Vagina (tissue), 2 donors: ENCODE data around the gene PIGN. TPM values are rescaled to one million over a fixed set of nuclear protein-coding genes. Genes with fewer than 3 reads are reported as not detected.

ENCODE experiments used
- DNase-seq, 2 donors: peaks; one replicate each; pipeline ENCODE4 v3.0.0-alpha.2; 2017; ENCODE audit errors: extremely low spot score in 2 of 2
- H3K27ac ChIP-seq: fragments of 200-600 bp; sonication (generic); one replicate; pipeline ENCODE4 v1.5.1; 2019
- H3K27me3 ChIP-seq: fragments of 200-600 bp; sonication (generic); one replicate; pipeline ENCODE4 v1.5.1; 2019
- H3K36me3 ChIP-seq, 2 donors: fragments of 200-600 bp; sonication (generic); one replicate each; pipeline ENCODE4 v1.5.1; 2017 to 2019
- H3K4me1 ChIP-seq: fragments of 200-600 bp; sonication (generic); one replicate; pipeline ENCODE4 v1.5.1; 2019
- H3K4me3 ChIP-seq, 2 donors: fragments of 200-600 bp; sonication (generic); 1 replicate in 1 of 2; 2 replicates in 1 of 2; pipeline ENCODE4 v1.5.1; 2016 to 2019
- H3K9me3 ChIP-seq: fragments of 200-600 bp; sonication (generic); one replicate; pipeline ENCODE4 v1.5.1; 2019
- CTCF ChIP-seq, 3 experiments: fragments of 450-650 bp in 2 of 3; fragments of 200-600 bp in 1 of 3; sonication (generic) in 1 of 3; IDR thresholded peaks; one replicate each; pipeline ENCODE4 v1.5.1; 2017 to 2019; ENCODE audit warnings: antibody characterized with exemption in 3 of 3, mild to moderate bottlenecking in 2 of 3, moderate library complexity in 2 of 3
- POLR2A ChIP-seq, 2 donors: fragments of 450-650 bp; IDR thresholded peaks; one replicate each; pipeline ENCODE4 v1.6.1; 2017; ENCODE audit warnings: antibody characterized with exemption in 2 of 2, mild to moderate bottlenecking in 2 of 2, moderate library complexity in 2 of 2
- POLR2AphosphoS5 ChIP-seq, 2 donors: sonication (generic); formaldehyde crosslinking; IDR thresholded peaks; one replicate each; pipeline ENCODE4 v1.9.0; 2017; ENCODE audit warnings: antibody characterized with exemption in 2 of 2, mild to moderate bottlenecking in 2 of 2, low read depth in 1 of 2; ENCODE audit not compliant: insufficient read depth in 1 of 2
- intact Hi-C: fragments of 100-400 bp; cut with DNase I; formaldehyde crosslinking; loops from one replicate; pipeline ENCODE4 v1.15.1; 2023
- total RNA-seq: library from RNA; depleted of rRNA; stranded (reverse); fragments of >200 nt; gene quantifications from one replicate; pipeline ENCODE4 v1.2.3, GENCODE V29; 2016

PIGN gene
- total RNA-seq, 1 donor from 2014 or later, result 34.4 TPM

GRCh38 chr18:62097698-62098097, 89.2 kb downstream of the PIGN start:
- H3K4me3 ChIP-seq, result no peak overlapping the region
- no peaks in the 10 kb centered on the region for H3K4me1 ChIP-seq
- H3K9me3 ChIP-seq, result no peaks in the 10 kb centered on the region
- H3K27ac ChIP-seq, result no peak overlapping the region
- no peak for TF ChIP-seq POLR2A (IDR thresholded peaks at IDR 0.05)
- no peak for TF ChIP-seq CTCF (IDR thresholded peaks at IDR 0.05)
- TF ChIP-seq POLR2AphosphoS5 (IDR thresholded peaks at IDR 0.05; ENCODE audit: insufficient read depth in 1 of 2, low read depth in 1 of 2), result no peak
- H3K36me3 ChIP-seq, result peaks cover 0 to 16% of the 10 kb centered on the region in 2 donors
- no peak for DNase-seq
- H3K27me3 ChIP-seq, result no peaks in the 10 kb centered on the region
- intact Hi-C loops, result no loop called here

GRCh38 chr18:62091487-62092120, 95.3 kb downstream of the PIGN start:
- DNase-seq, result no peak
- intact Hi-C loops, result no loop called here
- no peaks in the 10 kb centered on the region for H3K4me1 ChIP-seq
- no peaks in the 10 kb centered on the region for H3K27me3 ChIP-seq
- H3K4me3 ChIP-seq, result no peak overlapping the region
- TF ChIP-seq POLR2A (IDR thresholded peaks at IDR 0.05) (no peak), POLR2AphosphoS5 (IDR thresholded peaks at IDR 0.05; ENCODE audit: insufficient read depth in 1 of 2, low read depth in 1 of 2) (no peak), CTCF (IDR thresholded peaks at IDR 0.05) (no peak)
- no peak overlapping the region for H3K27ac ChIP-seq
- H3K9me3 ChIP-seq, result no peaks in the 10 kb centered on the region
- peaks cover 0 to 16% of the 10 kb centered on the region in 2 donors for H3K36me3 ChIP-seq

- Histone ChIP-seq H3K36me3 (peaks cover 0 to 16% of the 10 kb centered on the region in 2 donors), H3K9me3 (no peaks in the 10 kb centered on the region), H3K4me3 (no peak overlapping the region), H3K27ac (no peak overlapping the region), H3K27me3 (no peaks in the 10 kb centered on the region), H3K4me1 (no peaks in the 10 kb centered on the region)
- intact Hi-C loops, result no loop called here
- no peak for TF ChIP-seq POLR2AphosphoS5 (IDR thresholded peaks at IDR 0.05; ENCODE audit: insufficient read depth in 1 of 2, low read depth in 1 of 2)
- no peak for TF ChIP-seq CTCF (IDR thresholded peaks at IDR 0.05)
- no peak for TF ChIP-seq POLR2A (IDR thresholded peaks at IDR 0.05)
- DNase-seq, result no peak
These were observed 97.7 kb downstream of the PIGN start for GRCh38 chr18:62089174-62089573.

- H3K9me3 ChIP-seq, result no peaks in the 10 kb centered on the region
- no peaks in the 10 kb centered on the region for H3K4me1 ChIP-seq
- DNase-seq, result no peak
- intact Hi-C loops, result no loop called here
- H3K36me3 ChIP-seq, result peaks cover 0 to 16% of the 10 kb centered on the region in 2 donors
- no peak overlapping the region for H3K27ac ChIP-seq
- TF ChIP-seq POLR2AphosphoS5 (IDR thresholded peaks at IDR 0.05; ENCODE audit: insufficient read depth in 1 of 2, low read depth in 1 of 2), result no peak
- no peak for TF ChIP-seq POLR2A (IDR thresholded peaks at IDR 0.05)
- no peak for TF ChIP-seq CTCF (IDR thresholded peaks at IDR 0.05)
- H3K27me3 ChIP-seq, result no peaks in the 10 kb centered on the region
- H3K4me3 ChIP-seq, result no peak overlapping the region
These were observed 98.7 kb downstream of the PIGN start for GRCh38 chr18:62088156-62088555.

GRCh38 chr18:62085756-62086155, 101.1 kb downstream of the PIGN start:
- H3K9me3 ChIP-seq, result no peaks in the 10 kb centered on the region
- TF ChIP-seq CTCF (IDR thresholded peaks at IDR 0.05), result no peak
- TF ChIP-seq POLR2AphosphoS5 (IDR thresholded peaks at IDR 0.05; ENCODE audit: insufficient read depth in 1 of 2, low read depth in 1 of 2), result no peak
- TF ChIP-seq POLR2A (IDR thresholded peaks at IDR 0.05), result no peak
- no peaks in the 10 kb centered on the region for H3K27me3 ChIP-seq
- no peak overlapping the region for H3K27ac ChIP-seq
- H3K4me3 ChIP-seq, result no peak overlapping the region
- intact Hi-C loops, result no loop called here
- H3K36me3 ChIP-seq, result peaks cover 0 to 16% of the 10 kb centered on the region in 2 donors
- H3K4me1 ChIP-seq, result no peaks in the 10 kb centered on the region
- no peak for DNase-seq
